NCI-H2196 treated with DMSO at 0.1 percent for 48 hours (cell line): Measurements from ENCODE around the gene MAP3K12.
"Not testable (repeated sequence)": the region's sequence is repeated elsewhere in the genome, so short reads cannot be mapped to it uniquely, and the experiment has no call there.

Experiments used
- DNase-seq: peaks from one replicate; lab custom pipeline; 2025; ENCODE audit not compliant: unreplicated experiment; lab: John Stamatoyannopoulos, UW

The MAP3K12 gene, protein sequence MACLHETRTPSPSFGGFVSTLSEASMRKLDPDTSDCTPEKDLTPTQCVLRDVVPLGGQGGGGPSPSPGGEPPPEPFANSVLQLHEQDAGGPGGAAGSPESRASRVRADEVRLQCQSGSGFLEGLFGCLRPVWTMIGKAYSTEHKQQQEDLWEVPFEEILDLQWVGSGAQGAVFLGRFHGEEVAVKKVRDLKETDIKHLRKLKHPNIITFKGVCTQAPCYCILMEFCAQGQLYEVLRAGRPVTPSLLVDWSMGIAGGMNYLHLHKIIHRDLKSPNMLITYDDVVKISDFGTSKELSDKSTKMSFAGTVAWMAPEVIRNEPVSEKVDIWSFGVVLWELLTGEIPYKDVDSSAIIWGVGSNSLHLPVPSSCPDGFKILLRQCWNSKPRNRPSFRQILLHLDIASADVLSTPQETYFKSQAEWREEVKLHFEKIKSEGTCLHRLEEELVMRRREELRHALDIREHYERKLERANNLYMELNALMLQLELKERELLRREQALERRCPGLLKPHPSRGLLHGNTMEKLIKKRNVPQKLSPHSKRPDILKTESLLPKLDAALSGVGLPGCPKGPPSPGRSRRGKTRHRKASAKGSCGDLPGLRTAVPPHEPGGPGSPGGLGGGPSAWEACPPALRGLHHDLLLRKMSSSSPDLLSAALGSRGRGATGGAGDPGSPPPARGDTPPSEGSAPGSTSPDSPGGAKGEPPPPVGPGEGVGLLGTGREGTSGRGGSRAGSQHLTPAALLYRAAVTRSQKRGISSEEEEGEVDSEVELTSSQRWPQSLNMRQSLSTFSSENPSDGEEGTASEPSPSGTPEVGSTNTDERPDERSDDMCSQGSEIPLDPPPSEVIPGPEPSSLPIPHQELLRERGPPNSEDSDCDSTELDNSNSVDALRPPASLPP

DNA sequence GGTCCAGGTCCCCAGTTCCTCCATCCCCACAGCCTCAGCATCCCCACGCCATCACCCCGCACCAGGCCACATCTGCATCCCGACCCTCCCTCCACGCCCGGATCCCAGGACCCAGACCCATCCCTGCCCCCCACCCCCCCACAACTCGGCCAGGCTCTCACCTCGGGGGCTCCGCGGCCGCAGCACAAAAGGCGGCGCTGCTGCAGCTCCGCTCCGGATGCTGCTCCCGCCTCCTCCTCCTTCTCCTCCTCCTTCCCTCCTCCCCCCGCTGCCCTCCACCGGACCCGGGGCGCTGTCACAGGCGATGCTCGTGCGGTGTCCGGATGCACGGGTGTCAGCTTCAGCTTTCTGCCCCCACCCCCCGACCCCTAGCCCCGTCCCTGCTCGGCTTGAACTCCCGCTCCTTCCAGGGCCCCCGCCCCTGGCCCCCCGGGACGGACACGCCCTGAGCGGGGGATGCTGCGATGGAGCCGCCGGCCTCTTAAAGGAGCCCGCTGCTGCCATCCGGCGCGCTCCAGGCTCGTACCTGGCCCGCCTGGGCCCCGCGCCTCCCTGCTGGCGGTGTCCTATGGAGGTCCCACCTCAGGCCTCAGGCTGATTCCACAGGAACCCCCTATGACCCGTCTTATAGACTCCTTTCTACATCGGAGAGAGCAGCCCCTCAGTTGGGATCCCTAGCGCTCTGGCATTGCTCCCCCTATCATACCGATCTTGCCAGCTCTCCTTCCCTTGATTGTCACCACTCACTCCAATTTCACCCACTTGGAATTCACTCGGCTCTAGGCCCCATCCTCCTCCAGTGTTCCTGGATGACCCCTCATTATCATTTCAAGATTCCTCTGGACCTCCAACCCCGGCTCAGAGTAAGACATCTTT, at the start of gene MAP3K12:
Gene MAP3K12 (minus strand): TSS at position 193 of the 876 bp plus-strand sequence. CDS start 12,067 bp downstream, outside the sequence.
- DNase-seq: peak; percentile 46

GRCh38 chr12:53548354-53548753, 49.1 kb upstream of the MAP3K12 start:
- DNase-seq: not testable (repeated sequence)

- peak; percentile 30 for DNase-seq
Observed at GRCh38 chr12:53543539-53543938, 44.3 kb upstream of the MAP3K12 start.

GRCh38 chr12:53539526-53539925, 40.3 kb upstream of the MAP3K12 start:
- no peak for DNase-seq

GRCh38 chr12:53538209-53538689, 39.0 kb upstream of the MAP3K12 start:
- peak; percentile 80 for DNase-seq

DNA sequence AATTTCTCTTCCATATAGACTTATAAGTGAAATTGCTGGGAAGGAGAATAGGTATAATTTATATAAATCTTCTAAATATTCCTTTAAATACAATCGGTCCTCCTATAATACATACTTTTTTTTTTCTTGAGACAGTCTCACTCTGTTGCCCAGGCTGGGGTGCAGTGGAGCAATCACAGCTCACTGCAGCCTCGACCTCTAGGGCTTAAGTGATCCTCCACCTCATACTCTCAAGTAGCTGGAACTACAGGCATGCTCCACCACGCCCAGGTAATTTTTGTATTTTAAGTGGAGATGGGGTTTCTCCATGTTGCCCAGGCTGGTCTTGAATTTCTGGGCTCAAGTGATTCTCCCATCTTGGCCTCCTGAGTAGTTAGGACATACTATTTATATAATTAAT, 37.7 kb upstream of the MAP3K12 start:
- no peak for DNase-seq

DNA sequence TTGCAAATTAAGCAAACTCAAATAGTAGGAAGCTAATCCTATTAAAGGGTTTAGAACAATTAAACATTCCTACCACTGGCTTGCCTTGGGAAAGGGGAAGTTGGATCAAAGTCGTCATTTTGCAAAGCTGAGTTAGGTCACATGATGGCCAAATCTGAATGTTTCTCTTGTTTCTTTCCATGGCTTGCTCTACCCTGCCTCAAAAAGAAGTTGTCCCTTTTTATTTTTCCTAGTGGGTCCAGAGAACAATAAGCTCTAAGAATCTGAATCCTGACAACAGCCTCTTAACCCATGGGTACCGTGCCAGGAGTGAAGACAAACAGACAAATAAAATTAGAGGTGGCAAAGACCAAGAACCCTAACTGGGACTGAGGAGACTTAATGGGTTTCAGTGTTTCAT, 34.2 kb upstream of the MAP3K12 start:
- no peak for DNase-seq

DNA sequence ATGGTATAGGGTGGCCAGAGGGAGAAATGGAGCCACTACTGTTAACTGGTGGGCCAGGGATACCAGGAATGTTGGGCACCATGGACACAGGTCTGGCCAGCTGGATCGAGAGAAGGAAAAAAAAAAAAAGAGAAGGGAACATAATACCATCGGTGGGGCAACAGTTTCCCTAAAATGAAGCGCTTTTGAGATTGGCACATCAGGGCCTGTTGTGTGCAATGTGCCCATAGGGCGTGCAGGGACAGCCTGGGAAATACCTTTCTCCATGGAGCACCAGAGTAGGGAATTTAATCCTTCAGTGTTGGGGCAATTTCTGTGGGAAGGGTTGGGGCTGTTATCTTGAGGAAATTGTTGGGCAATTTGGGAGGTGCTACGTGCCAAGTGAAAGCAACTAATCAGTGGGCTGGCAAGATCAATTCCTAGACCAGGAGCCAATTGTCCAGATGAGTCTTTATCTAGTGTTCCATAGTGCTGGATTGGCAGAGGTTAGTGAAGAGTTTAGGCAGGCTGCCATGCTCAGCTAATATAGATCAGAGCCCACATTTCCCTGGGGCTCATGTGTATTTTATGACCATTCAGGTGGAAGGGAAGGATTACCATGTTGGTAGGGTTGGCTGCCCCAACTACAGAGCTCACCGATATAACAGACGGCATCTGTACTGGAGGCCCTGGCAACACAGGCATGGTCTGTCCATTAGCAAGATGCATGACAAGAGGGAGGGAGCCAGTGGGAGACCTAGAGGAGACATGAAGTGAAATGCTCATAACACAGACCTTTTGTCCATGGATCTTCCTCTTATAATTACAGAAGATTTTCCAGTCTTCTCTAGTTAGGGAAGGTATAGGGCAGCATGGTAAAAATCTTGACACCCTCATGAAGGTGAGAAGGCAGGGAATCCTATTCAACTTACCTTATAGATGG, 33.5 kb upstream of the MAP3K12 start:
- no peak for DNase-seq

DNA sequence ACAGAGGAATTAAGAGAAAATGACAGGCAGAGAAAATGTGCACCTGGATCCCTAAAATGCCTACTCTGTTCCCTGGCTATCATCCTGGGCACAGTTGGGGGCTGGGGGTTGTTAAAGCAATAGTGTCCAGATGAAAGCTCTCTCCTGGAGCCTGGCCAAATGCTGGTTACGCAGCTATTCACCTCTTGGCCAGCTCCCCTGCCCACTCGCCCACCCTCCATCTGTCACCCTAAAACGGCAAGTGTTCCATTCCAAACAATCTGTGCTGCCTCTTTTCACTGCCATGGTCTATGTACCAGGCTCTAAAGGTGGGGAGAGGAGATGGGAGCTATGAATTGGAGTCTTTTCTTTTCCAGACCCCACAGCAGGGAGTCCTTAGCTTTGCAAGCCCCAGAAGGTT, 32.8 kb upstream of the MAP3K12 start:
- DNase-seq: no peak

GRCh38 chr12:53530920-53531319, 31.7 kb upstream of the MAP3K12 start:
- no peak for DNase-seq

- DNase-seq: no peak
Observed at GRCh38 chr12:53530061-53530460, 30.8 kb upstream of the MAP3K12 start.

DNA sequence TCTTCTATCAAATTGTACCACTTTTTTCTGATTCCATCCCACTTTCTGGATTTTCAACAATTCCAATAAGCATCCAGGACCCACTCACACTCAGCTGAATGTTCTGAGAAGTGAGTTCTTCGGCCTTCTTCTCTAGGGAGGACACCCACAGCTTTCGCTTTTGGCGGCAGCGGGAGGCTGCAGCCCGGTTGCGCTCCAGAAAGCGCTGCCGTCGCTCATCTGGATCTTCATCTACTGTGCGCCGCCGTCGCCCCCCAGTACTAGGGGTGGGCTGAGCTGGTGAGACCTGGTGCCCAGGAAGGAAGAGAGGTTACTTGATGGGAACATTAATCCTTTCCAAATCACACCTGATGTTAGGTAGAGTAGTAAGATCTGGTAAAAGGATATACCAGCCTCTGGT, 25.2 kb upstream of the MAP3K12 start:
- DNase-seq: no peak

DNA sequence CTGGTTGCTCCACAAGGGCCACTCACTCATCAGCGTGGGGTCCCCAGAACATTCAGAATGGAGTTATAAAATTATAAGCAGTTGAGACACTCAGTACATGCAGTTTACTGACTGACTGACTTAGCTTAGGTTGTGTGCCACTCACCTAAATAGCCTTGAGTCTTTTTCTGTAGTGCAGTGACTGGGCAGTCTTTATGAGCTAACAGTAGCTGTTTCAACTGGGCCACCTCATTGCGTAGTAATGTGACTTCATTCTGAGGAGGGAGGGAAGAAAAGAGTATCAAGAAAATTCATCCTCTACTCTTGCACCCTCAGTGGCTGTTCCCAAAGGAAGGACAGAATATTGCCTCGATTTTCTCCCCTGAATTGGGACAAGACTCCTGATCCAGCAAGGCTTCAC, 23.9 kb upstream of the MAP3K12 start:
- DNase-seq: no peak

GRCh38 chr12:53518381-53518780, 19.1 kb upstream of the MAP3K12 start:
- no peak for DNase-seq

- no peak for DNase-seq
Observed at GRCh38 chr12:53516758-53517455, 17.6 kb upstream of the MAP3K12 start.

GRCh38 chr12:53515291-53515680, 16.0 kb upstream of the MAP3K12 start:
- no peak for DNase-seq

DNA sequence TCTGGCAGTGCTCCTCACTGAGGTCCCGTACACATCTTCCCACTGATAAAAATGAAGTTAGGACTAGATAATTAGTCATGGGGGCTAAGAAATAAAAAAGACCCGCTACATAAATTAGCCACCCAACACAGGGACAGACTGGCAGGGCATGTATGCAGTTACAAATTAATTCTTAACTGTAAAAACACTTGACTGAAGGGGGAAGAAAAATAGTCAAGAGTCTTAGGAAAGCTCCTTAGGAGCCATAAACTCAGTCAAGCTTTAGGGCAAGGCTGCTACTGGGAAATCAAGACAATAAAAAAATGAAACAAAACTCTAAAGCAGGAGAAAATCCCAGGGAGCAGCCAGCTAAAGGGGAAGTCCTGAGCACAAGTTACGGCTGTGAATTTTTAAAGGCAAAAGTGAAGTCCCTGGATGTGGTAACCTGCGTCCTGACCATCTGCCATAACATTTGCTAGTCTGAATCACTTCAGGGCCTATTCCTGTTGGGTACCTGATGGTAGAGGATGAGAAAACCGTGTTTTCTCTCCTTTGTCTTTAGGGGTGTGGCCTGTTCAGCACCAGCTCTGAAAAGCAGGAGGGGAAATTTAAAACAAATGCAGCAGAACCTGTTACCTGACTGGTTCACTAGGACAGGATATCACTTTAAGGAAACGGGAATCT, 15.5 kb upstream of the MAP3K12 start:
- DNase-seq: no peak

DNA sequence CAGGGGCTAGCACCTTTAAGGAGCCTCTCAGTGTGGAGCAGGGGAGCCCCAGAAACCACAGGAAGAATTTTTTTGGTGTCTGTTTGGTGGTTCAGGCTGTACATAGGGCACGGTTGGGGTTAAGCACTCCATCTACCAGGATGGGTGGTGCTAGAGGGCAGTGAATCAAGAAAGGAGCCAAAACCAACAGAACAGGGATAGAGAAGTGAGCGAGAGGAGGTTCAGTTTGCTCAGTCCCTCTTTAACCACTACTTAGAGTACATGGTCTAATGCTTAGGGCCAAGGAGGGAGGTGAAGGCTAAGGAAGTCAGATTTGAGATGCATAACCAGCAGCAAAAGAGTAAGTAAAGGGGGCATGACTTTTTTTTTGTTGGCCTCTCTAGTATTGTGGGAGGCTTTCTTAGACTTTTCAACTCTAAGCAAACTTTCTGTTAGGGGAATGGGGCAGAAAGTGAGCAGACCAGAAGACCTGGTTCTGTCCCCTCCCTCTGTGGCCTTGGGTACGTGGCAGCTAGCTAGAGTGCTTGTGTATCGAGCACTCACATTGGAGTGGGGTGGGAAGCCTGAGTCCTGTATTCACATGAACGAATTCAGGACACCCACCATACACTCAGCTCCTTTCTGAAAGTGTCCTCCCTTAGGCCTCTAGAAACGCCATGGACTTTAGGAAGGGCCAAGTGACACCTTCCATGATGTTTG, 14.6 kb upstream of the MAP3K12 start:
- DNase-seq: no peak
